ENCODE results near the gene UVRAG.
A peak's percentile ranks its signal among the peaks of the same experiment; 100 is the strongest.

The UVRAG gene

GRCh38 chr11:76134239-76134638 is 319.2 kb downstream of the UVRAG start:
- no peak for TF ChIP-seq CTCF (conservative IDR thresholded peaks at IDR 0.05)
- H3K27ac ChIP-seq = no peak overlapping the region

GRCh38 chr11:76135491-76135890 is 320.5 kb downstream of the UVRAG start:
- H3K27ac ChIP-seq = no peak overlapping the region
- TF ChIP-seq CTCF (conservative IDR thresholded peaks at IDR 0.05) = no peak

- H3K27ac ChIP-seq = no peak overlapping the region
- TF ChIP-seq CTCF (conservative IDR thresholded peaks at IDR 0.05) = no peak
These were observed 324.3 kb downstream of the UVRAG start for GRCh38 chr11:76139314-76139713.

GRCh38 chr11:76140912-76141574 is 326.0 kb downstream of the UVRAG start:
- no peak for TF ChIP-seq CTCF (conservative IDR thresholded peaks at IDR 0.05)
- H3K27ac ChIP-seq = peak overlapping the region; percentile 49

- no peak overlapping the region; the same call in 1 of the 2 replicates for H3K27ac ChIP-seq
- no peak for TF ChIP-seq CTCF (conservative IDR thresholded peaks at IDR 0.05)
These were observed 327.0 kb downstream of the UVRAG start for GRCh38 chr11:76141901-76142588.

GRCh38 chr11:76143274-76143673 is 328.3 kb downstream of the UVRAG start:
- no peak for TF ChIP-seq CTCF (conservative IDR thresholded peaks at IDR 0.05)
- no peak overlapping the region for H3K27ac ChIP-seq

GRCh38 chr11:76147106-76147740 is 332.2 kb downstream of the UVRAG start:
- TF ChIP-seq CTCF (conservative IDR thresholded peaks at IDR 0.05) = no peak

More at GRCh38 chr11:76147106-76147740, 332.2 kb downstream of the UVRAG start:
- peak overlapping the region; percentile 70 for H3K27ac ChIP-seq

Data from VCaP (cell line).